Midbrain (tissue), 1 donor: Measurements from ENCODE around the gene ZIC4.
A peak's percentile ranks its signal among the peaks of the same experiment; 100 is the strongest.

Experiments
- DNase-seq: peaks from one replicate; lab custom pipeline; 2025; lab: John Stamatoyannopoulos, UW

The ZIC4 gene

DNA sequence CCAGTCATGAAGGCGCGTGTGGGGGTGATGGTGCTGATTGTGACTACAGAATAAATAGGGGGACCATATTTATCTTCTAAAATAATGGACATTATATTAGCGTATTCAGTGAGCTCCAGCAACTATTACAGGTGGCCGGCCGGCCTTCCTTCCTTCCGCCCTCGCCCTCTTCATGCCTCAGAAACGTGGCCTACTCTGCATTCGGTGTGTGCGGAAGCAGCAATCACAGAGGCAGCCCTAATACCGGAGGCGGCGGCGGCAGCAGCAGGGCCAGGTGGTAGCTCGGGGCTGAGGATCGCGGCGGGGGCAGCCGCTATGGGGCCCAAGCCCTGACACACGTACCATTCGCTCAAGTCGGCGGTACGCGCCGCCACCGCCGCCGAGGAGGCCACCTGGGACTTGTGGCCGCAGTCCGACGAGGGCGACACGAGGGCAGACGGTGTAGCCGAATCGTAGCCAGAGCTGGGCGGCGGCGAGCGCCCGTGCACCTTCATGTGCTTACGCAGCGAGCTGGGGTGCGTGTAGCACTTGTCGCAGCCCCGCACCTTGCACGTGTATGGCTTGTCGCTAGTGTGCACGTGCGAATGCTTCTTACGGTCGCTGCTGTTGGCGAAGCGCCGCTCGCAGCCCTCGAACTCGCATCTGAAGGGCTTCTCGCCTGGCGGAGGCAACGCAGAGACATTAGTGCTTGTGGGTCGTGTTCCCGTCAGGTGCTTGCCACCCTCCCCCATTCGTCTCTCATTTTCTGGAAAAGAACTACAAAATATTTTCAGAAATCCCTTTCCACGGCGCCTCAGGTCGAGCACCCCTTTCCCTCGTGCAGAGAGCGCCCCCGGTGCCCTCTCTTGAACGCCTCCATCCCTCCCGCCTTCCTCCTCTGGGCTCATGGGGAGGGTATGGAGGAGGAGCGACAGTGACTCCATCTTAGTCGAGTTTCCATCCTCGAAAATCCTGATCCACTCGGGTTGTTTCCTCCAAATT, 15.5 kb downstream of the ZIC4 start:
- no peak for DNase-seq

DNA sequence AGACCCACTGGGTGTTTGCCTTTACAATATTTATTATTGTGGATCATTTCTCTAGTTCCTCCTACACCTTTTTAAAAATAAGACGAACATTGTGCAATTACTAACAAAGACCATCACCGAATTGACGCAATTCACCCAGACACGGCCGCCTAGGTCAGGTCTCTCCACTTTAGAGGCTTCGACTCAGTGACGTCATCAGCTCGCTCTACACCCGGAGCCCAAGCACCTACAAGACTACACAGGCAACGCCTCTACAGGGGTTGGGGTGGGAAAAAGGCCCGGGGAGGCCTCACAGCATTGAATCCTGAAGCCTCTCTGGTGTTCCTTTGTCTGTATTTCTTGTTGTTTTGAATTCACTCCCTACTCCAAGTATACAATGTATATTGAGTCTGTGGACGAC, 16.6 kb downstream of the ZIC4 start:
- no peak for DNase-seq

DNA sequence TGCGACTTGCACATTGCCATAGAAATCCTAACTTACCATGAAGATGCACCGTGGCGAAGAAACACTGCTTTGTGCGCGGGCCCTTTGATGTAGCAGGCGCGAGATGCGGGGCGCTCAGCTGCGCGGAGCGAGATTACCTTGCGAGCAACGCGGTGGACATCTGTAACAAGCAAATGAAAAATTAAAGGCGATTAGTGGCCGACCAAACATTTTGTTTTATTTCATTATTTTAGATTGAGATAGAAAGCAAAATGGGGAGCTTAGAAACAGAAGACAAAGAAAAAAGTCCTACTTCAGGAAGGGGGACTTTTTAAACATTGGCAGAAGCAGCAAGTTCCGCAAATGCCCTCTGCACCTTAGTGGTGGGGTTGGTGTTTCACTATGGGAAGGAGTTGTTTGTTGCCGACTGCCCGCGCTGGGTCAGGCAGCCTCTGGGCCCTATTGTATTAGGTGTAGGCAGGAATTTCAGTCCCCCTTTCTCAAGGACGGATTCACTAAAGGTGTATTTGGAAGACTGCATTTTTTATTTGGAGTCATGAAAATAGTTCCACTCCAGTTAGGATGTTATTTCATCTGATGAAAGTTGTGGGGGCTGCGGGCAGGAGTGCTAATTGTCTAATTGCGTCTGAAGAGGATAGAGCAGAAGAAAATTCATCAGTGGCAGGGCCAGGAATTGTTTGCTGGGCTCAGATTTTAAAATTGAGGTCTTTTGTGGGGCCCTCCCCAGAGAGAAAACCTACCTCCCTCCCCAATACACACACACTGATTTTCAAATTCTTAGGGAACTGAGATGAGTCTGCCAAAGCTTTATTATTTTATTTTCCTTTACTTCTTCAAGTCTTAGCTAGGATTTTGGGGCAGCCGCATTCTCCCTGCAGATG, 17.4 kb downstream of the ZIC4 start:
- DNase-seq: no peak

DNA sequence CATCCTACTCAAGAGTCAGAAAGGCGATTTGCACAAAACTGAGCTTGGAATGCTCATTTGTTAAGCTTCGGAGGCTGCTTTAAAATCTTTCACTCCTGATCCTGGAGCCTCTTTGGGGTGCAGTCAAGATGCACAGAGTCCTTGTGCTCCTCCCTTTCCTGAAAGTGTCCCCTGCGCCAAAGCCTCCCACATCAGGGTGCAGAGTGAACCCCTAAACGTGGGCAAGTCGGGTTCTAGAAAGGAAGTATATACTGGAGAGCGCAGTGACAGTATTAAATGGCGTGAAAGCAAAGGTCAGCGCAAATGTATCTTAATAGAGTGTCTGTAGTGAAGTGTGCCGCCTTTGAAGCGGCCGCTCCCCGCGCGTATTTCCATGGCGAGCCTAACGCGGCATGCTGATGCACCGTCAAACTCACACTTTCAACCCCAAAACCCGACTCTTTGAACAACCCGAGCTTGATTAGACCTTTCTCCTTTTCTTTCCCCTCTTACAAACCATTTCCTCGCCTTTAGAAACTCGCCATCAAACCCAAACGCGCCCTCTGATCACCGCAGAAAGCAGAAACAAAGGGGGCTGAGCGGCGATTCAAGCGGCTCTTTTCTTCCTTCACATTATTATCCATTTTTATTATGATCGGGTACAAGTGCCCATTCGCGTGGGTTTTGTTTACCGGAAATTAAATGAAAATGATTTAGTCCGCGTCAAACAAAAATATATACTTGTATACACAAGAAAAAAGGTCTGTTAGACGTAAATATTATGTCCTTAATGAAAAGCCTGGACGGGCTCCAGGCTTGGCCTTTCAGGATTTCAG, 18.3 kb downstream of the ZIC4 start:
- DNase-seq: no peak

DNA sequence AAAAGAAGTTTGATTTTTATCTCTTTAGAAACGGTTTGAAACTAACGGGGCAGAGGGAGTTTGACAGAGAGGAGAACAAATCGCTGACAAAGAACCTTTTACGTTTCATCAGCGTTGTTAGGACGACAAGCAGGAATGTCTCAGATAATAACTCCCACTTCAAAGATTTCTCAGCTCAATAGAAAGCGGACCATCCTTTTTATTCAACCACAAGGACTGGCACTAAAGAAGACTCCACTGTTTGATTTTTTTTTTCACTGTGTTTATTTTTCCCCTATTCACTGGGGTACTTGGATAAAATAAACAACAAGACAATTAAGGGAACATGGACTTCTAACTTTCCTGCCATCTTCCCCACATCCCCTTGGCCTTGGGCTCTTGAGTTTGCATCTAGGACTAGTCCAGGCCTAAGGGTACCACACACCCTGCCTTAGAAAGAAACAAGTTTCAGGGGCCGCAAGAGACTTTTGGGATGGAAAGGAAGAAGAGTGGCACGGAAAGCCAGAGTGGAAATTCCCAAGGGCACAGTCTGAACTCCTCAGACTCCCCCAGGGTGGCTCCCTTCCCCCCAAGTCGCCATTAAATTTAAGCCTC, 19.0 kb downstream of the ZIC4 start:
- no peak for DNase-seq

DNA sequence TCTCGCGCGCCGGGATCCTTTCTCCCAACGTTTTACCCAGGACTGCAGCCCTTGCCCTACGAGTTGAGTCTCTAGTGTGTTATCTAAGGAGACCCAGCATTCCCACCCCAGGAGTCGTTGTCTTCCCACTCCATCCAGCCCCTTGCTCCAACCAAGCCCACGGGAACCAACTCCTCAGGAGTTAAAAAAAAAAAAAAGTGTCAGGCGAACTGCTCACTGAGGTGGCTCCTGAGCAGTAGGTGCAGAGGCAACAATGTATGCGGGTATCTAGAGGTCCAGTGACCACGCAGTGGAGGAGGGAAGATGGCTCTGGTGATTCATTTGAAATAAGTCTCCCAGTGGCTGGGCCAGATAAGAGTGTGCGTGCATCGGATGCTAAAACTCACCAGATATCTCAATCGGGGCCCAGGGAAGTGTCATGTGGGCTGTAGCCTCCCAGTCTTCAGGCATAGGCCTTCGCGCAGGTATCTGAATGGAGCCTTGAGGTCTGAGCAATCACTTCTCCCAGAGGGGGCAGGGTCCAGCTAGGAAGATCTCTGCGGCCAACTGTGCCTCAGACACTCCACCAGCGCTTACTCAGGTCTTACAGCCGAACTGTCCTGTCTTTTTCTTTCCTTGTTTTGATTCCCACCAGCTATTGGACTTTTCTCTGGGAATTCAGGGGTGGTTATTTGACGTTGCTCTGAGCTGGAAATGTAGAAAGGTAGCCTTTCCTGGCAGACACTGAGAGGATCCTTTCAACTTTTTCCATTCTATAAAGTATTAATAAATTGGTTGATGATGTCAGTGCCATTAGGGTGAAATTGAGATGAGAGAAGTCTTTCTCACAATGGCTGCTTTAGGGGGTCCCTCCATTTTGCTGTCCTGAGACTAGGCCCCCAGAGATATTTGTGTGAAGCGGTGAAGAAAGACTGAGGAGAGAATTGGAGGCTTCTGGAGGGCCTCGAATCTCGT, 21.0 kb downstream of the ZIC4 start:
- DNase-seq: no peak

DNA sequence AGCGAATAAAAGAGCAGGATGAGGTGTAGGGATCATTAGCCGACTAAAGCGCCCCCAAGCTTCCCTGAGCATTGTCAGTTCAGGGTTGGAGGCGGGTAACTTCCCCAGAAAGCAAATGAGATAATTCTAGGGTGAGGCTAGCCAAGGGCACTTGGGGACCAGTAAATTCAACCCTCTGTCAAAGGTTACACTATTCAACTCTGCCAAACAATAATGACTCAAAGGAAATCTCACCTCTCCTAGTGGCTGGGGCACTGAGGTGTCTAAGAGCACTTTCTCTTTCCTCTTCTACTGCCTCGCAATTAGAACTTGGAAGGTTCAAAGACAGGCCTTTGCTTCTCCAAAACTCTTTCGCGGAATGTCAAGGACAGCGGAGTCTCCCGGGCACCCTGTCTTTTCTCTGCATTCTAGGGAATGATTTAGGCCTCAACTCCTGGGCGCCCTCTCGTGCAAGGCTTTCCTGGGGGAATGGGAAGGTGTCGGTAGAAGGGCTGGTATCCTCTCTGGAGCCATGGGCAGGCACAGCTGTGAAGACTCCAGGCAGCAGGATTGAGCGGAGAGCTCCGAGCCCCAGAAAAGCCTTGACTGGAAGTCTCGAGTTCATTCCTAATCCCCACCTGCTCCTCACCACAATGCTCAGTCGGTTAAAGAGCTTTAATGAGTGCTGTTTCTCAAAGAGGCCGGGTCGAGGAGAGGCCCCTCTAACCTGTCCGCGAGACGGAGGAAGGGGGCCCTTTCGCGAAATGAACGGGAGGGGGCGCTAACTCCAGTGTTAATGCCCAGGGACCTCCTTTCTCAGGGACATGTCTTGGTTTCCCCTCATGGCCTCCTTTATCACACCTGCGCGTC, 21.9 kb downstream of the ZIC4 start:
- no peak for DNase-seq

DNA sequence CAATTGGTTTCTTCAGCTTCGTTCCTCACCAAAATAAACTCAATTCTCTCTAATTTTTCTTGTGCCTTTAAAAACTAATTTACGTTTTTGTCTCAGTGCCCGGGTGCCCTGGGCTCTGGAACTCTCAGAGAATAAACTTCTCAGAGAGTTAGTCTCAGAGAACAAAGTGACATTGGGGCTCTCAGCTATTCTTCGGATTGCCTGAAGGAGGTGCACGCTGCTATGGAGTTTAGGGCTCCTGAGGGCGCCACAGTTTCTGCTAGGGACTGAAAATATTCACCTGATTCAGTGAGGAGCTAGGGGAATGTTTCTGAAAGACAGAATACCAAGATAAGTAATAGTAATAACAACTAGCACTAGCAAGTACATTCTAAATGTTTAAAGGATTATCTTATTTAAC, 22.7 kb downstream of the ZIC4 start:
- DNase-seq: no peak

DNA sequence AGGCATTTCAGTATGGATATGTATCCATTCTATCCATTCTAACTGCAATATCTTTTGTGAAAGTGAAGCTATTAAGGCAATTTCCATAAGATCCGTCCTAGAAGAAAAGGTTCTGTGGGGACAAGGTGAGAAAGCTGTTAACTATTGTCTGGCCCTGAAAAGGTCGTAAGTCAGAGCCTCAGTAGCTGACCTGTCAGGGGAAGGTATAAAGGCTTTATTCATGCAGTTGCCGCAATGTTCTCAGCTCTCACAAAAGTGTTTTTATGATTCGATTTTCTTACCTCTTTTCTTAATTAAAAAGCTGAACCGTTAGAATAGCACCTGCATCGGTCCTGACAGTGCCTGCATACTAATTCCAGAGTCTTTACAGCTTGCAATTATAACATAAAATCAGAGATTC, 24.7 kb downstream of the ZIC4 start:
- no peak for DNase-seq

DNA sequence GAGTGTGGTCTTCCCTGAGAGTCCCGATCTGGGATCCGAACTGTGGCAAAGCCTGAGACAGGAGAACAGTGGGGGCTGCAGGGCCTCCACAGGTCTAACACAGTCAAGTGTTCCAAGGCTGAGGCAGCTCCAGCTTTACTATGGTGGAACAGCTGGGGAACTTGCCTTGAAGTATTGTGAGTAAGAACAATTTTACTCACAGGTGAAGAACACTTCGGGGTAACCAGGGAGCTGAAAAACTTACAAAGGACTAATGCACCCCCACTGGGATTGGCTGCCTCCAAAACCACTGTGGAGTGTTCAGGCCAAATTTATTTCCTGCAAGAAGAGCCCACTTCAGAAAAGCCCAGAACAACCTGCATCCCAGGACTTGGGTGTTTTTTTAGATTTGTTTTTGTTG, 25.4 kb downstream of the ZIC4 start:
- no peak for DNase-seq

DNA sequence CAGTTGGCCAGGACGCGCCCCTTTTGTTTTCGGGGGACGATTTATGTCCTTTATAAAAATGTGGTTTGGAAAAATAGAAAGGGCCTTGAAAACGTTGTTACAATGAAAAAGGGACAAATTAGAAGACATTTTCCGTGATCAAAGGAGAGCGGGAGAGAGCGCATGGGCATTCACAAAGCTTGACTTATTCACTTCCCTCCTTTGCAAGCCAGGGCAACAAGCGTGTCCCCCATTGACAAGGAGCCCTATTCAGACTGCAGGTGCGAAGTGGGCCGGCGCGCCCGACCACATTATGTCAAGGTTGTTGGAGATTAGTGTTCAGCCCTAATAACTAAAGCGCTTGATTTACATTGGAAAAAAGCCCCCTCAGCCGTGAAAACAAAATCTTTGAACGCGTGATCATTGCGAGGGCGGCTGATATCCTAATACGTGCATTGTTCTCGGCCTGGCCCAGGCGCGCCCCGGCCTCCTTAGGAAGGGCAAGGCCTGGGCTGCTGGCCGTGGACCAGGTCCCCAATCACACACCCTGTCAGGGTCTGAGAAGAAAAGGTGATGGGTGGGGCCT, 25.9 kb downstream of the ZIC4 start:
- no peak for DNase-seq

DNA sequence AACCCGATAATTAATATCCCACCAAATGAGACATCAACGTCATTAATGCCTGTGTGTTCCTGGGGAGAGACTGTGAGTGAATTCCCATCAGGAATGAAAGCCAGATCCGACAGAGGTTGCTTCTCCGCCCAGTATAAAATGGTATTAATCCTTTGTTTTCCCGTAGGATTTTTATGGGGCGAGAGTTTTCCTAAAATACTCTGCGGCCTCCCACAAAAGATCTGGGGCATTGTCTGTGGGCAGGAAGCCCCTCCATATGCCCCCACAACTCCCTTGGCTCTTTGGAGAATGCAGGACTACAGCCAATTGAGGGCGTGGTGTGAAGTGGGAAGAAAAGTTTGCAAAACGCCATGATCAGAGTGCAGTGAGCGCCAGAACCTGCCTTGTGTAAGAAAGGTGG, 26.7 kb downstream of the ZIC4 start:
- DNase-seq: no peak

DNA sequence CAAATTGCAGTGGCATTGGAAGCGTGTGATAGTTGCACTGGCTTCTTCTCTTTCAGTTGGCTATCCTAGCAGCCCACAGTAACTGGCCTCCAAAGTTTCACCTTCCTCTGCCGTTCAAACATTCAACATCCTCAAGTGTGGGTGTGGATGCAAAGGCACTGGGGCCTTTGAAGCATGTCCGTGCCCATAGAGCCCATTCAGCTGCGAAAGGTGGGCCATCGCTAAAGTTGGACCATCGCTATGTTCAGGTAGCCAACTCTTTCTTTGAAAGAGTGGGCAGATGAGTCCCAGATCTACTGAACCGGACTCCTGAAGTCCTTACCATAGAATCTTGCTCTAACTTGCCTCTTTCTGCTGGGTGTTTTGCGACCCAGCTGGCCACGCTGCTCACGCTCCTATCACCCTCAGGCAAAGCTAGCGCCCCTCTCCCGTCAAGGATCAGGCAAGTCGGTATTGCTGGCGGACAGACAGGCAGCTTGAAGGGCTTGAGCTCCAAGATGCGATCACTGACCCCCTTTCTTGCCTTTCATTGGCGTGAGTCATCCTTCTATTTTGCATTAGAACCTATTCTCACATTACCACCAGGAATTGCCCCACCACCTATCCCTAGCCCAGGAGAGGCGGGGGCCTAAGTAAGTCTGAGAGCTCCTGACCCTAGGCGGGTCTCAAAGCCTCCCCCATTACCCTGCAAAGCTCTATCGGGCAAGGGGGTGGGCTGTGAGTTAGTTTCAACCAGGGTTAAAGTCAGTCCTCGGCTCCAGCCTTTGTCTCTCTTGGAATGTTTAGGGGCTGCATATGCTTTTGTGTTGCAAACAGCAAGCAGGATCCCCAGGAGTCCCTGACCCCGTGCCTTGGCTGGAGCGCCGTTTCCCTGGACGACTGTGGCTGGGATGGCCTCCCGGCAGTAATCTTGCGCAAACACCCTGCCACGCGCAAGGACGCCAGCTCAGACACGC, 28.7 kb downstream of the ZIC4 start:
- DNase-seq: peak; percentile 21

DNA sequence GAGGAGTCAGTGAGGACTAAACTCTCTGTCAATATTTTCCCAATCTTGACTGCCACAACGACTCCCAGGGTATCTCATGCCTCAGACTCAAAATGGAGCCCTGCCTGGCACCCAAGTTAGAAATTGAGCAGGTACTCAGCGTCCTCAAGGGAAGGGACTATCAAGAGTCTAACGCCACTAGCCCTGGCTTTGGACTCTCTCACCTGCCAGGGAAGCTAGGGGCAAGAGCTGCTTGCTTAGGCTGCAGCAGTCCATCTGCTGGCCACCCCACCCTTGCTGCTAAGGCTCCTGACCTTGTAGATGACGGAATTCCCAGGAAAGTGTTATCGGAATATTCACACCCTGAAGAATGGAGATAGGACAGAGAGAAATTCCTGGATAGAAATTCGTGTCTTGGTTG, 33.0 kb downstream of the ZIC4 start:
- no peak for DNase-seq

DNA sequence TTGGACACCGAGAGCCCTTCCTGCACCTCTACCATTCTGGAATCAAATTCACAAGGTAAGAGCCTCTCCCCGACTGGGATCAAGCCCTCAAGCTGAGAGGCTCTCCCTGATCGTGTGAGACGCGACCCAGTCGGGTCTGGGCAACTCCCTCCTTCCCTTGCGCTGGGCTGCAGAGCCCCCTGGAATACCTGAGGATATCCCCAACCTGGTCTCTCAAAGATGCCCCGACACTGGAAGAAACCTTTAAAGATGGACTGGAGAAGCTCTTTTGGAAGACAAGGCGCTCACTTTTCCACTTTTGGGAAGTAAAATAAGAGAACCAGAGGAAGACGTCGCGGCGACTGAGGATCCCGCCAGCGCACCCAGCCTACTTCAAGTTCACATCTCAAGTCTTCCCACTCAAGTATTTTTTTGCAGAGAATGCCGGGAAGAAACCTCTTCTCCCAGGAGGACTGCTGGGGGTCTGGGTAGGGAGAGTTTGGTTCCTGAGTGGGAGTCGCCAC, 33.8 kb downstream of the ZIC4 start:
- DNase-seq: no peak

DNA sequence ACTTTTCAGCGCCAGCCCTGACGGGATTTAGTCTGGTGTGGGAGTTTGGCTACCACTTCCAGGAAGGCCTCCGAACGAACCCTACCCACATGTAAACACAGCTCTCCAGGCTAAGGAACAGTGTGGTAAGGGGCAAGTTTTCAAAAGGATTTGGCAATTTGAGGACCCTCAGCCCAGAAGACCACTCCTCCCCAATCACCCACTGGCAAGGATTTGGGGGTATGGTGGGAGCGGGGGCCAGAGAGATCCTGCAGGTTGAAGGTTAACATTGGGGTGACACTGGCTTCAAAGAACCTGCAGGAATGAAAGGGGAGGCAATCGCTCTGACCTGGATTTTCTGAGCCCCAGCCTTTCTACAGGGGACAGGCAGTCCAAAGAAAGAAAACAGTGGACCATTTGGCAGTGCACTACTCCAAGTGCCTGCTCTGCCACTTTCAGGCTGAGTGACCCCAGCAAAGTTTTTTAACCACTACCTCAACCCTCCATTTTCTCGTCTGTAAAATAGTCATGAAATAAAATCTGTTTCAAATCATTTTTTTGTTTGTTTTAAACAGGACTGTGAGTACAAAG, 34.5 kb downstream of the ZIC4 start:
- DNase-seq: no peak

DNA sequence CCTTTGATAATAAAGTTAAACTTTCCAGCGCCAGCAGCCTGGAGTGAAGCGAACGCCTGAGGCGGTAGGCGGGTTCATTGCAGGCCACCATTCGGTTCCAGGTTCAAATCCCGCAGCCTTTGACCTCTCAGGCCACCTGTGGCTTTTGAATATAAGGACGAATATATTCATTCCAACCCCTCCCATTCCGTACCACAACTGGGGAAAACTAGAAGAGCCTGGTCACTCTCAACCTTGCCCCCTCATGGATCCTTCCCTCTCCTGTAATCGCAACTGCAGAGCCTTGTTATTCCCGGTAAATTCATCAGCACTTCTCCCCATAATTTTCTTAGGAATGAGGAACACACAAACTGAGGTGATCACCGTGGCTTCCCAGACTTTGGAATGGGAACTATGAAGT, 35.2 kb downstream of the ZIC4 start:
- DNase-seq: no peak

DNA sequence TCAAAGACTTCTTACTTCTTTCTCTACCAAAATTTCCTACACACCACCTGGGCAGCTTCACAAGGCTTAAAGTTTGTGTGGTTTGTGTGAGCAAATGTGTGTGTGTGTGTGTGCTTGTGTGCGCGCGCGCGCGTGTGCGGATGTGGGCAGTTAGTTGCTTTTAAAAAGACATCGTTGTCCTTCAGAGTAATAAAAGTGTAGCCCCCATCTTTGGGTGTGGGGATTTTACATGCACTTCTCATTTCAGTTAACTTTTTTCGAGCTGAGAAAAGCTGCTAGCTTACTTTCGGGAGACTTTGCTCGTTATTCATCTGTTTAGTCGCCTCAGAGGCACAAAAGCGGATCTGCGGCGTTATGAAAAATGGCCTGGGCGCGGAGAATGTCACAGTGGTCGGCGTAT, 36.0 kb downstream of the ZIC4 start:
- DNase-seq: no peak
